ENCODE results near the gene SNX4. TPM values are rescaled to one million over a fixed set of nuclear protein-coding genes. Genes with fewer than 3 reads are reported as not detected.
"Not testable (repeated sequence)": the region's sequence is repeated elsewhere in the genome, so short reads cannot be mapped to it uniquely, and the experiment has no call there.

SNX4 gene
- polyA plus RNA-seq, 2 of the 4 experiments (the other 2 are of a cell fraction) = 19.1 to 21.7 TPM

DNA sequence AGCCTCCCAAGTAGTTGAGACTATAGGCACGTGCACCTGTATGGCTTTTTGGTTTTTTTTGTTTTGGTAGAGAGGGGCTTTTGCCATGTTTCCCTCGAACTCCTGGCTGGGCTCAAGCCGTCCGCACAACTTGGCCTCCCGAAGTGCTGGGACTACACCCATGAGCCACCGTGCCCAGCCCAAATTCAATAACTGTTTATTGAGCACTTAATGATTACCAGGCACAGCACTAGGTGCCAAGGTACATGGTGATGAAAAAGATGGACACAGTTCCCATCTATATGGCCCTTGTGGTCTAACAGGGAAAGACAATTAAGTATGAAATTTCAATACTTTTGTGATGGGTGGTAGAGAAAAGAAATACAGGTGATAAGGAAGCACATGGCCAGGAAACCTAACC is 109.1 kb downstream of the SNX4 start:
- Histone ChIP-seq H3K4me2 (no peak overlapping the region), H3K4me3 (no peak overlapping the region), H3K9me3 (no peaks in the 10 kb centered on the region), H3K4me1 (no peaks in the 10 kb centered on the region), H3K27ac (no peak overlapping the region)
- DNase-seq (ENCODE audit: low read depth in 1 of 2, low spot score in 1 of 2) (no peak), FAIRE-seq (no peak), ATAC-seq (no peak)
- ChIA-PET CTCF (interaction anchor here (0.9 kb wide), 1 partner anchor 416 kb away, joined by 3 read pairs; no protein-coding TSS in a partner anchor), POLR2A (no interaction called here)
- TF ChIP-seq SREBF2 (IDR thresholded peaks at IDR 0.05) (no peak), HDAC2 (IDR thresholded peaks at IDR 0.05) (no peak), FOSL2 (IDR thresholded peaks at IDR 0.05) (no peak), FOSL2 (CRISPR knock-in tag; IDR thresholded peaks at IDR 0.05) (no peak), EP300 (IDR thresholded peaks at IDR 0.05) (no peak), GATA3 (IDR thresholded peaks at IDR 0.05; ENCODE audit: borderline replicate concordance) (no peak), TP53 (CRISPR knock-in tag; IDR thresholded peaks at IDR 0.05) (no peak), HOXA7 (CRISPR knock-in tag; IDR thresholded peaks at IDR 0.05) (no peak)
- TF ChIP-seq, protein P1, sequence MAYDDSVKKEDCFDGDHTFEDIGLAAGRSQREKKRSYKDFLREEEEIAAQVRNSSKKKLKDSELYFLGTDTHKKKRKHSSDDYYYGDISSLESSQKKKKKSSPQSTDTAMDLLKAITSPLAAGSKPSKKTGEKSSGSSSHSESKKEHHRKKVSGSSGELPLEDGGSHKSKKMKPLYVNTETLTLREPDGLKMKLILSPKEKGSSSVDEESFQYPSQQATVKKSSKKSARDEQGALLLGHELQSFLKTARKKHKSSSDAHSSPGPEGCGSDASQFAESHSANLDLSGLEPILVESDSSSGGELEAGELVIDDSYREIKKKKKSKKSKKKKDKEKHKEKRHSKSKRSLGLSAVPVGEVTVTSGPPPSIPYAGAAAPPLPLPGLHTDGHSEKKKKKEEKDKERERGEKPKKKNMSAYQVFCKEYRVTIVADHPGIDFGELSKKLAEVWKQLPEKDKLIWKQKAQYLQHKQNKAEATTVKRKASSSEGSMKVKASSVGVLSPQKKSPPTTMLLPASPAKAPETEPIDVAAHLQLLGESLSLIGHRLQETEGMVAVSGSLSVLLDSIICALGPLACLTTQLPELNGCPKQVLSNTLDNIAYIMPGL (CRISPR knock-in tag; IDR thresholded peaks at IDR 0.05; ENCODE audit: borderline replicate concordance) = no peak
- WGBS (ENCODE audit: missing lambda C conversion rate) = 39% methylated on average over 6 of the region's 6 CpGs

- no peak for DNase-seq (ENCODE audit: low read depth in 1 of 2, low spot score in 1 of 2)
- ChIA-PET POLR2A (no interaction called here), CTCF (no interaction called here)
- TF ChIP-seq, protein P2, sequence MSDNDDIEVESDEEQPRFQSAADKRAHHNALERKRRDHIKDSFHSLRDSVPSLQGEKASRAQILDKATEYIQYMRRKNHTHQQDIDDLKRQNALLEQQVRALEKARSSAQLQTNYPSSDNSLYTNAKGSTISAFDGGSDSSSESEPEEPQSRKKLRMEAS (IDR thresholded peaks at IDR 0.05) = no peak
- TF ChIP-seq HEYL (CRISPR knock-in tag; IDR thresholded peaks at IDR 0.05) (no peak), CBX8 (IDR thresholded peaks at IDR 0.05) (no peak), KDM5A (IDR thresholded peaks at IDR 0.05) (no peak), ZNF302 (CRISPR knock-in tag; IDR thresholded peaks at IDR 0.05) (no peak), USF2 (IDR thresholded peaks at IDR 0.05) (no peak), ELK1 (IDR thresholded peaks at IDR 0.05; ENCODE audit: low read depth, low read length) (no peak), MYC (IDR thresholded peaks at IDR 0.05; ENCODE audit: borderline replicate concordance, low read length) (no peak), RCOR1 (IDR thresholded peaks at IDR 0.05; ENCODE audit: low read depth, low read length) (no peak), GATA3 (IDR thresholded peaks at IDR 0.05; ENCODE audit: borderline replicate concordance) (no peak), NPAS2 (CRISPR knock-in tag; IDR thresholded peaks at IDR 0.05; ENCODE audit: borderline replicate concordance) (no peak), HOXB13 (CRISPR knock-in tag; IDR thresholded peaks at IDR 0.05; ENCODE audit: low read depth) (no peak)
- TF ChIP-seq, protein P3, sequence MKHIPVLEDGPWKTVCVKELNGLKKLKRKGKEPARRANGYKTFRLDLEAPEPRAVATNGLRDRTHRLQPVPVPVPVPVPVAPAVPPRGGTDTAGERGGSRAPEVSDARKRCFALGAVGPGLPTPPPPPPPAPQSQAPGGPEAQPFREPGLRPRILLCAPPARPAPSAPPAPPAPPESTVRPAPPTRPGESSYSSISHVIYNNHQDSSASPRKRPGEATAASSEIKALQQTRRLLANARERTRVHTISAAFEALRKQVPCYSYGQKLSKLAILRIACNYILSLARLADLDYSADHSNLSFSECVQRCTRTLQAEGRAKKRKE (CRISPR knock-in tag; IDR thresholded peaks at IDR 0.05; ENCODE audit: low read depth) = no peak
- 65% methylated on average over 2 of the region's 2 CpGs for WGBS (ENCODE audit: missing lambda C conversion rate)
- no peaks in the 10 kb centered on the region for H3K9me3 ChIP-seq
- no peak overlapping the region for H3K27ac ChIP-seq
- no peaks in the 10 kb centered on the region for H3K4me1 ChIP-seq
- no peak for FAIRE-seq
- no peak overlapping the region for H3K4me3 ChIP-seq
- no peak for ATAC-seq
- no peak overlapping the region for H3K4me2 ChIP-seq
Measured at GRCh38 chr3:125406070-125406469, 113.9 kb downstream of the SNX4 start.

DNA sequence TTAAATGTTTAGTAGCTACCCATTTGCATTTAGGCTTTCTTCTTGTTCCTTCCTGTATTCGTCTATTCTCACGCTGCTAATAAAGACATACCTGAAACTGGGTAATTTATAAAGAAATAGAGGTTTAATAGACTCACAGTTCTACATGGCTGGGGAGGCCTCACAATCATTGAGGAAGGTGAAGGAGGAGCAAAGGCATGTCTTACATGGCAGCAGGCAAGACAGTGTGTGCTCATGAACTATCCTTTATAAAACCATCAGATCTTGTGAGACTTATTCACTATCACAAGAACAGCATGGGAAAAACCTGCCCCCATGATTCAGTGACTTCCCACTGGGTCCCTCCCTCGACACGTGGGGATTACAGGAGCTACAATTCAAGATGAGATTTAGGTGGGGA is 114.5 kb downstream of the SNX4 start:
- H3K4me2 ChIP-seq; H3K4me3 ChIP-seq; POLR2A ChIA-PET; CTCF ChIA-PET; ATAC-seq; H3K4me1 ChIP-seq; H3K27ac ChIP-seq; FAIRE-seq; DNase-seq (ENCODE audit: low read depth in 1 of 2, low spot score in 1 of 2); H3K9me3 ChIP-seq: not testable (repeated sequence)
- WGBS (ENCODE audit: missing lambda C conversion rate) = 64% methylated on average over 4 of the region's 4 CpGs

Measured in A549 (cell line).